ENCODE results near the gene TOP1.

TOP1 gene

DNA sequence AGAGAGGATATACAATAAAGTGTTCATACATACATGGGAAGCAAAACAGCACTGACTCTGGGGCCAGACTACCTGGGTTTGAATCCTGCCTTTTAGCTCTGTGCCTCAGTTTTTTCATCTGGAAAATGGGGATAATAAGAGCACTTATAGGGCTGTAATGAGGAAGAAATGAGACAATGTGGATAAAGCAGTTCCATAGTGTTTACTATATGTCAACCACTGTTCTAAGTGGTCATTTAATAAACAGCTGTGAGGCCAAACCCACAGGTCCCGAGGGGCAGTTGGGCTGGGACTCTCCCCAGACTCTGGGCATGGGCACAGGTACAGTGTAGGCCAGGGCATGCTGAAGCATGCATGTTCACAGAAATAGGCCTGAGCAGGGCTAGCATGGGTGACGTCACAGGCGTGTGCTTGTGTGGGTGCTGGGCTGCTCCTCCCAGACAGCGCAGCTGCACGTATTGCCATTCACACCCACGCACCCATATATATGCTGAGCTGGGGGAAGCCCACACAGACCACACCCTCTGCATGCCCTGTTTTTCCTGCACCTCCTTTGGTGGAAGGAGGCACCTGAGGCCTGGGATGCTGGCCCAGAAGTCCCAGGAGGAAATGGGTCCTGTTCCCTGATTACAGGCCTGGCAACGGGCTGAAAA is 105.2 kb downstream of the TOP1 start:
- DNase-seq, result peak; percentile 56

DNA sequence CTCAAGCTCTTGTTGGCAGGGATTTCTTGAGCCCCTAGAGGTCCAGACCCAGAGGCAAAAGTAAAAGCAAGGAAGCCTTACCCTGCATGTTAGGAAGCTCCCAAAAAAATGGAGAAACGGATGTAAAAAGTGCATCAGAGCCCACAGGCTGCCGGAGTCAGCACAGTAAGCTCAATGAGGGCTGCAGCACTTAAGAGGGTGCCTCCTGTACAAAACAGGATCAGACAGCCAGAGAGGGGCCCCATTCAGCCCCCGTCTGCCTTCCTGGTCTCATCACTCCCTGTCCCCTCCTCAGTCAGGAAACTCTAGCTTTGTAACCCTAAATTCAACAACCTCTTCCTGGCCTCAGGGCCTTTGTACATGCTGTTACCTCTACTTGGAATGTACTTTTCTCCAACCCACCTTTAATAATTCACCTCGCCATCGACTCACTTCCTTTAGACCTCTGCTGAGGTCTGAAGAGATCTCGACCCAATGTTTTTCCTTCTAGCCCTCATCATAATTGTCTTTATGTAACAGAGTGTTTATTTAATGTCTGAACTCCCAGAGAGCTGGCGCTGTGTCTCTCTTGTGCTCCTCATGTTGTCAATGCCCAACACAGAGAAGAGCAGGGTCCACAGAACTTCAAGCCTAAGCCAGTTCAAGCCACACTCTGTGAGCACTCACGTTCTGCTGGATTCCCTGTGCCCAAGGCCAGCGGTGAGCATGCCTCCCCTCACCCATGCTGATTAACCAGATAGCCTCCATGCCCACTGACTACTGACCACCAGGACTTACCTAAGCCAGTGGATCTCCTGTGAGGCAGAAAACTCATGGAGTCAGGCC is 106.0 kb downstream of the TOP1 start:
- no peak for DNase-seq

DNA sequence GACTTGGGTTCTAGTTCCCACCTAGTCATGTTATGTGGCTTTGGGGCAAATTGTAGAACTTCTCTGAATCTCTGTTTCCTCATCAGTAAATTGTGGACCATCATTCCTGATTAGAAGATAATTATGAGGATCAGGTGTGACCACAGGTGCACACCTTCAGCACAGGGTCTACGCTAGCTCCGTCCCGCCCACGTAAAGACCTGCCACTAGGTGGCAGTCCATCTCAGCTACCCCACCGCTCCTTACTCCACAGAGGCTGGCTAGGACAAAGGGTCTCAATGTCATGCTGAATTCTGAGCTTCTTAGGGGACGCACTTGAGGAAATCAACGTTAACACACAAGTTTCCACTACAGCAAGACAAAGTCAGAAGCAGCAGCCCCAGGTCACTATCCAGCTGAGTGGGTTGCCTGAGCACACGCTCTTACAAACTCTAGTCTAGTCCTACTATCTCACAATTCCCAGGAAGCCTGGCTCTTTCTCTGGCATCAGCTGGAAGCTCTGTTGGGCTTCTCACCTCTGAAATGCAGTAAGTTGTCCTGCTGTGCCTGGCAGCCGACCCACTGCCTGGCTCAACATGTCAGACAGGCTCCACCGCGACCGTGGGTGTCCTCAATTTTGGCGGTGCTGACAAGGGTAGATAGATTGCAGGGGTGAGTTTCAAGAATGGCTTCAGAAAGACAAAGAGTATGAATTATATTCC is 106.7 kb downstream of the TOP1 start:
- peak; percentile 53 for DNase-seq

DNA sequence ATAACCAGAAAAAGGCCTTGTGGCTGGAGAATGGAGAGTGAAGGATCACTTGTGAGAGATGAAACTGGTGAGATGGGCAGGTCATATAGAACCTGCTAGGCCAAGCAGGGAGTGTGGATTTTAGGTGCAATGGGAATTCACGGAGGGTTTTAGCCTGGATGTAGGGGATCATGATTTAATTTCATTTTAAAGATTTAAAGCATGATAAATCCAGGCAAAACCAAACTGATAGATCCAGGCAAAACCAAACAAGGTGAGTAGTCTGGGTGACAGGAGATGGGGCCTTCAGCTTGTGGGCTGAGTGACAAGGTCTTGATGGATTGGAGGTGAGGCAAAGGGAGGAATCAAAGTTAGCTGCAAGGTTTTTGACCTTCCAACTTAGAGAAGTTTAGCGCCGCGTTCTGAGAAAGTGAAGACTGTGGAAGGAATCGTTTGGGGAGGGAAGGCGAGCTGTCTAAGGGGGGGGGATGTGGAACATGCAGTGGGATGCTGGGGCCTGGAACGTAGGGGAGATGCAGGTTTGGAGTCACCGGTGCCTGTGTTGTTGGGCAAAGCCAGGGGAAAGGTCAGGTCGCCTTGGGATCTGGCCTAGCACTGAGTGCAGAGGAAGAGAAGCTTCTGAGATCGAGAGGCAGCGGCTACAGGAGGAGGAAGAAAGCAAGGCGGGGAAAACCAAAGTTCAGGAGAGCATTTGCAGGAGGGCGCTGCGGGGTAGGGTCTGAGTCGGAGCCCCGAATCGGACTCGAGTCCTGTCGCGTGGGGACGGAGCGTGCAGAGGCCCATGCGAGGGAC is 107.5 kb downstream of the TOP1 start:
- no peak for DNase-seq

DNA sequence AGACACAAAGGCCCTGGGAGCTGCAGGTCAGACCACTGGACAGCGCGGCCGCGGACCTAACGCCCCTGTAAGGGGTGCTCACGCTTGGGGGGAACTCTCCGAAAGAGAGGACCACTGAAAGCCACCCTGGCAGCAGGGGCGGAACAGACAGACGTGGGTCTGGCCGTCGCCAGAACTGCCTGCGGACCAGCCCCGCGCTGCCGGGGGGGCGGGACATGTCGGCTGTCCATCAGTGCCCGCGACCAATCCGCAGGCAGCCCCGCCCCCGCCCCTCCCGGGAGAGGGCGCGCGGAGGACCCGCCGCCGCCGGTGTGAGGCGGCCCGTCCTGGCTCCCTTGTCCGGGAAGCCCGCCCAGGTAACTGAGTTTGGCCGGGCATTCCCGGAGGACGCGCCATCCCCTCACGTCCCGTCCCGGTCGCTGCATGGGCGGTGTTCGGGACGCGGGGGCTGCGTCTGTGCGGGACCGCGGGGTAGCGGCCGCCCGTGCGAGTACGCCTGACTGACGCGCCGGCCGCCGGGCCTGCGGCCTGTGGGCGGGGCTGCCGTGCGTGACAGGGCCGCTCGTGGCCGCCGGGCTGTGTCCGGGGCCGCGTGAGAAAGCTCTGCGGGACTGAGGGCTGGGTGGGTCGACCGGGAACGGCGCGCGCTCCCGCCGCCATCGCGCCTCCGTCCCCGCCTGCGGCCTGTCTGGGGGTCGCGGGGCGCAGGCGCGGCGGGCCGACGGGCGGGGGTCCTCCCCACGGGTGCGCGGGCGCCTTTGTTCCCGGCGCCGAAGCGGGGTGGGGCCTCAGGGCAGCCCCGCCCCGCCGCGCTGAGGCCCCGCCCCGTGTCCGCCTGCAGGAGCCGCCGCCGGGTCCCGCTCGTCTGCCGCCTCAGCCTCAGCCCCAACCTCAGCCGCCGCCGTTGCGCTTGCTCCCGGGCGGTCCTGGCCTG is 108.3 kb downstream of the TOP1 start, which contains the start of gene PLCG1:
Gene PLCG1 (plus strand): TSS at position 864 of the 934 bp plus-strand sequence. CDS start 99 bp downstream, outside the sequence.
- peak; percentile 78 for DNase-seq

DNA sequence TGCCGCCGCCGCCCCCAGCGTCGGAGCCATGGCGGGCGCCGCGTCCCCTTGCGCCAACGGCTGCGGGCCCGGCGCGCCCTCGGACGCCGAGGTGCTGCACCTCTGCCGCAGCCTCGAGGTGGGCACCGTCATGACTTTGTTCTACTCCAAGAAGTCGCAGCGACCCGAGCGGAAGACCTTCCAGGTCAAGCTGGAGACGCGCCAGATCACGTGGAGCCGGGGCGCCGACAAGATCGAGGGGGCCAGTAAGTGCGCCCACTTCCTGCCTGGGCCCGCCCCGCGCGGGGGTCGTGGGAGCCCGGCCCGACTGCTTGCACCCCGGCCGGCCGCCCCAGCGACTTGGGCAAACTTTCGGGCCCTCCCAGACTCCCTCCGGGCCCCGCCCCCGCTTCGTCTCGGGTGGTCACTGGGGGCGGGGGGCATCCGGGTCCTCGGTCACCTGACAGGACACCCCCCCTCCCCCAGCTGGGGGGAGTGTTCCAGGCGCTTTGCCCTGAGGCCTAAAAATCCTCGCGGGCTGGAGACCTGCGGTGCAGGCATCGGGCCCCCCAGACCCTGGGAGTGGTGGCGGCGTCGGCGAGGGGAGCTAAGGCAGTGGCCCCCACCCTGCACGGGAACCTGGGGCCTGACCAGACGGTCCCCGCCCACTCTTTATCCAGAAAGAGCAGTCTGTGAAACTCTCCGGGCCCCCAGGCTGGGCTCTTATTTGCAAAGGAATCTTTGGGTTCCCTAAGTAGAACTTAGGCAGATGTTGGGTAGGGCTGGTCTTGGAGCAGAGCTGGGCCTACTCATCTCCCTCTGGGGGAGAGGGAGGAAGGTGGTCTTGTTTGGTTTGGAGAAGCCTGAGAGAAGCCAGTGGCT is 109.2 kb downstream of the TOP1 start:
- DNase-seq, result peak; percentile 59

DNA sequence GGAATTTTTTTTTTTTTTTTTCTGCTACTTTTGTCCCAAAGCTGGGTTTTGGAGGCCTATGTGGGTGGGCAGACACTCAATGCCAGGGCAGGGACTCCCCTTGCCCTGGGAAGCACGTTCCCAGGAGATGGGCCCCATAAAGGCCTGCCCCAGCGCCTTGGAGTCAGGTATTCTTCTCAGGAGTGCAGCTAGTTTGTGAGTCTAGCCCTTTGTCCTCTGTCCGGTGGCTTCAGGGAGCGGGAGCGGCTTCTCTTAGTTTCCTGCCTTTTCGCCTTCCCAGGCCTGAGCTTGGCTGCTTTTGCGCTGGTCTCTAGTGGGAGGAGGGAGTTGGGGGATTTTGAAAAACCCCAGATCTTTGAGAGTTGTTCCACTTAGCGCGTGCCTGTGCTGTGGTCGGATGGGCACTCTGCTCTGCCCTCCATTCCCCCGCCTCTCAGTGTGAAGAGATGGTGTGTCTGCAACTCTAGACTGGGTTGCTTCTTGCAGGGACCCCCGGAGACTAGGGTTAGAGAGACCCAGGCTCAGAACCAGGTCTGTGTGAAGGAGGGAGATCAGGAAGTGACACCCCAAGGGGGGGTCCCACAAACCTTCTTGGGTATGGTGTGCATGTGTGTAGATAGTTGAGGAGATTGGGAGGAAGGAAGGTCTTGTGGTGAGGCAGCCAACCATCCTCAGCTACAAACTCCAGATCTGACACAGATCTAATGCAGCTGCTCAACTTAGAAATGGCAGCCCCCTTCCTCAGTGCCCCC is 110.0 kb downstream of the TOP1 start:
- peak; percentile 31 for DNase-seq

DNA sequence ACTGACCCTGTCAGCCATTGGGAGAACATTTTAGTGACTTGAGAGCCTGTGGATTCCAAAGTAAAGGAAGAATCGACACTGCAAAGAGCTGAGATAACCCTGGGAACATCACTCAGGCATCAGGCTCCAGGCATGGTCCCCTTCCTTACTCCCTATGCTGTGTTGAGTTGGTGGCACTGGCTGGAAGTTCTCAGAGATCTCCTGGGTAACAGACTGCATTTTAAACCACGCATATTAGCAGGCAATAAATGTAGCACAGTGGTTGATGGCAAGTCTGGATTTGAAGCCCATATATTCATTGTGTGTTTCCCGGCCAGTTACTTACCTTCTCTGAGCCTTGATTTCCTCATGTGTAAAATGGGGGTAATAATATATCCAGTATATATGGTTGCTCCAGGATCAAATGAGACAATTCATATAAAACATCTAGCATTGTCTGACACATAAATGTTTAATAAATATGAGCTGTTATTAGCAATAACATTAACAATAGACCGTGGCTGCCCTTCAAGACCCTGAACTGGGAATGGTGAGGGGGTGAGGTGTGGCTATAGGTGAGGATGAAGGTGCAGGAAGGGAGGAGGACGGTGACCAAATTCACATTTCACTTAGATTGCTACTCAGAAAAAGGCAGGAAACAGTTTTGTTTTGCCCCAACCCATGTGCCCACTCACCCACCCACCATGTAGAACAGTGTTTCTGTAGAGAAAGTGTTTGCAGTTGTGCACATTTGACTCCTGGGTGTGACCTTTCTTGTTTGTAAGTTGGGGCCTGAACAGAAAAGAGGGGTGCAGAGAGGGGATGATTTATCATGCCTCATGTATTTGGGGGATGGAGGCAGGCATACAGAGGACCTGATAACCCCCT is 110.8 kb downstream of the TOP1 start:
- no peak for DNase-seq

DNA sequence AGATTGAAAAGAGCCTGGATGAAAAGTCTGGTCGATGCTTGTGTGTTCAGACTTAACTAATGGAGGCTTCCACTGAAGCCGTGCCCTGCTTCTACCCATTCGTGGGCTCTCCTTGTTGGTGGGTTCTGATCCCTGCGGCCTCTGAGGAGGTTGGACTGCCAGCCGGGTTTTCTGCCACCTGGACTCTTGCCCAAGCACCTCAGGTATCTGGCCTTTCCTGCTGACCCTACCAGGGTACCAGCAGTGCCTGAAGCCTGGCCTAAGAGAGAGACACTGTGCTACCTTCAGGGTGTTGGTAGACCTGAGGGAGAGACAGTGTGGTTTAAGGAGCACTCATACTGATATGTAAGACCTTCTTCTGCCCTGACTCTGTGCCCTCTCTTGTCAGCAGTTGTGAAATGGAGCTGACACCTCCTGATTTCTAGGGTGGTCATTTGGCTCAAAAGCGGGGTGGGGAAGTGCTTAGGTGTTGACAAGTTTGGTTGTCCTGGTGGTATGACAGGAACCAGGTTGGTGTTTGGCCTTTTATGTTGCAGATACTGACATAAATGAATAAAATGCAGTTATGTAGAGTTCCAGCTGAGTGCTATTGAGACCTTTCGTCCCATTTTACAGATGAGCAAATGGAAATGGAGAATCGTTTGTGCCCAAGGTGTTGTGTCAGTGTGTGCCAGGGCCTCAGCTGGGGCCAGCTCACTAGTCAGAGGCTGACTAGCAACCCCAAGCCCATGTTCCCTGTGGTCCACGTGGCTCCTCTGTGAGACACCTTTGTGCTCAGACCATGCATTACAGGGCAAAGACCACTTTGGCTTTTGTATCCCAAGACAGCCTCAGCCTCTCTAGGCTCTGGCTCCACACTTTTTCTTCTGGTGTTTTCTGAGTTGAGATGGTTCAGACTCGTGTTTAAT is 111.9 kb downstream of the TOP1 start:
- no peak for DNase-seq

DNA sequence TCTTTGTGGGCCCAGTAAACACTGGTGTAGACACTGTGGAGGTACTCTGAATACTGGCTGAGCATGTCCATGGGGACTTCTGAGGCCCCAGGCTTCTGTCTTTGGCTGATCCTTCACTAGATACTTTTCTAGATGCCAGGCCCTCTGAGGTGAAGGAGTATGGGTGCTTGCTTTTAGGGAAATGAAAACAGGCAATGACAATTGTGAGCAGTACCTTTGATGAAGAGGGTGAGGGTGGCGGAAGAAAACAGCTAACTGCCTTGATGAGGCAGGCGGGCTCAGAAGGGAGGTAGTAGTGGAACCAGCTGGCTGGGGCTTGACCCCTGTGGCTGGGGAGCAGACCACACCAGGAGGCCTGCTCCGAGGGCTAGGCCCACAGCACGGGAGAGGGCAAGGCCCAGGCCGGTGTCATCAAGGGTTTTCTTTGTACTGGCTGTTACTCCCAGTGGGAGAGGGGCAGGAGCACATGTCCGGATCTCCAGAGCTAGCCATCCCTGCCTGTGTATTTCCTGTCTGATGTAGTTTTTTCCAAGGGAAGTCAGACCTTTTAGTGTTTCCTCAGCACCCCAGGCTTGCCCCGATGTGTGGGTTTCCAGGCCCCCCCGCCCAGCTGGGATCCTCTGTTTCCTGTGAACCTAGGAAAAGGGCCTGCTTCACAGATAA is 112.7 kb downstream of the TOP1 start:
- DNase-seq, result no peak

DNA sequence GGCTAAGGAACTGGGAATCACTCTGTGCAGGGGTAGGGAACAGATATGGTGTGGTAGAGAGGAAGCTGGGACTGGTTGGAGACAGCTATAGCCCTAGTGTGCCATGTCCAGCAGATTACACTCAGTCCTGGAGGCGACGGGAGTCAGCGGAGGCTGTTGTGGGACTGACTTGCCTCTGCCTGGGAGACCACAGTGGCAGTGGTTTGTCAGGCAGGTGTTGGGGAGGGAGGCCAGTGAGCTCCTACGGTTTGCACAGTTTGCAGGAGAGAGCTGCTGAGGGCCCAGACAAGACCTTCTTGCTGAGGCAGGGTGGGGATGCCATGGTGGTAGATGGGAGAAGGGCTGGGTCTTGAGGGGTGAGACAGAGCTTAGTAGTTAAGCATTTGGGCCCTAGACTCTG is 113.6 kb downstream of the TOP1 start:
- DNase-seq, result no peak

DNA sequence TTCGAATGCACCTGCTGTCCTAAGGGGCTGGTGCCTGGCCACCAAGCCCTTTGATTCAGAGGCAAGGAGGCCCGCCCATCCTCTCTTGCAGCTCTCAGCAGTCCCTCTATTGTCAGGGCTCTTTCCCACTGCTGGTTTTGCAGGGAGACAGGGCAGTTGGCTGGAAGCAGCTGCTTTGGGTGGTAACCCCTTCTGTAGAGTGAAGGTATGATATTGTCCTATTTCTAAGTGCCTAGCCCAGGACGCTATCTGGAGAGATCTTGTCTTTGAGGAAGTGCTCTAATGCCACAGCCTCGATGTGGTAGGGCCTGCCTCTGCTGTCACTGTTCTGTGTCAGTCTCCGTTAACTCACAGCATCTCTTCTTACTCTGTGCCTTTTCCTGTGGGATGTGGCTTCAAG is 114.3 kb downstream of the TOP1 start:
- peak; percentile 36 for DNase-seq

DNA sequence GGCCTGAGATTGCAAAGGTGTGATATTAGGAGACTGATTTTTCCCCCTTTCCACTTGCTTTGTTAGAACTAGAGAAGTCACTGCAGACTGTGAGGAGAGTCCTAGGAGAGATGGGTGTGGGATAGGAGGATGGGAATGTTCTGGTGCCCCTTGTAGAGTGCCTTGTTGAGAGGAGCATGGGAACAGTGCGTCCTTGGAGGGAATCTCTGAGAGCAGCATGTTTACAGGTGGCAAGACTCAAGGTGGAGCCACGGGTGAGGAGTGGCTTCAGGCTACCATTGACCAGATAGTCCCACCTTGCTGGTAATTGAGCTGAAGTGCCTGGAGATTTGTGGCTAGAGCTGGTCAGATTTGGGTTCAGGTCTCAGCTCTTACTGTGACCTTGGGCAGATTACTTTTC is 114.7 kb downstream of the TOP1 start:
- DNase-seq, result no peak

DNA sequence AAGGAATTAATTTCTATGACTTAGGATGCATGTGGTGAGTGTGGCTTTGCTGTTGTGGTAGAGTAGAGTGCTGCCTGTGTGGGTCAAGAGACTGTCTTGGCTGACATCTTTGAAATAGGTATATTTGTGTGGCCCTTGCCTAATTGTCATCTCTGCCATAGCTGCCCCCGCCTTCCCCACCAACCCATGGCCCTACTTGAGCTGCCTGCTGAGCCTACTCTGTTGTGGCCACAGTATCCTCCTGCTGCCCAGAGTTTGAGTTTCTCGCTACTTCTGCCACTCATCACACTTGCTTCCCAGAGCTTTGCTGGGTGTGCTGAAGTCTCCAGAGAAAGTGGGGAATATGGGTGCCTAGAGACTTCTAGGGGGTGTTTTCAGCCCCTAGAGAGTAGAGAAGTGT is 116.7 kb downstream of the TOP1 start:
- DNase-seq, result no peak

DNA sequence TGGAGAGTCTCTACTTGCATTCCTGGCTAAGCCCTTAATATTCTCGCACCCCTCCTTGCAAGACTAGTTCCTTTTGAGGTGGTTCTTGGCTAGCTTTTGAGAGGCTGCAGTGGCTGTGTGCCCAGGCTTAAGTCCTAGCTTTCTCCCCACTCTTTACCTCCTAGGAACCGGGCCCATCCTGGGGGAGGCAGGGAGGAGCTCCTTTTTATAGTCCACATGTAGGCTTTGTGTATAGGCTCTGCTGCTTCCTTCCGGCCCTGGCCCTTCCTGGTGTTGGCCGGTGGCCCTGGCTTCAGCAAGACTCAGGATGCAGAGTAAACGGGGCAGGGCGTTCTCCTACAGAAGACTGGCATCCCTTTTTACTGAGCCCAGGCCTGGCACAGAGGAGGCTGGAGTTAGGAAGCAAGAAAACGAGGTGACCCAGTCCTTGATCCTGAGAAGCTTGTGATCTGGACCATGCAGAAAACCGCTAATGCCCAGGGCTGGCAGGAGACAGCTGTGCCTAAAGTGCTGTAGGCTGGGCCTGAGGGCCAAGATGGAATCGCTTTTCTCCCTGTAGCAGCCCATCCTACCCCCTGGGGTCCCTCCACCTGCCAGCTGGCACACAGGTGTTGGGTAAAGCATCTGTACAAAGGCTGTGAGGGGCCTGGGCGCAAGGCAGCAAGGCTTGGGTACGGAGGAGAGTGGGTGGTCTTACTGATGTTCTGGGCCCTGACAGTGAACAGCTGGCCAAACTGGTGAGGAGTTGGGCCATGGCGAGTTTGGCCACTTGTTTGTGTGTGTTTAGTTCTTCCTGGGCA is 117.4 kb downstream of the TOP1 start:
- DNase-seq, result no peak

DNA sequence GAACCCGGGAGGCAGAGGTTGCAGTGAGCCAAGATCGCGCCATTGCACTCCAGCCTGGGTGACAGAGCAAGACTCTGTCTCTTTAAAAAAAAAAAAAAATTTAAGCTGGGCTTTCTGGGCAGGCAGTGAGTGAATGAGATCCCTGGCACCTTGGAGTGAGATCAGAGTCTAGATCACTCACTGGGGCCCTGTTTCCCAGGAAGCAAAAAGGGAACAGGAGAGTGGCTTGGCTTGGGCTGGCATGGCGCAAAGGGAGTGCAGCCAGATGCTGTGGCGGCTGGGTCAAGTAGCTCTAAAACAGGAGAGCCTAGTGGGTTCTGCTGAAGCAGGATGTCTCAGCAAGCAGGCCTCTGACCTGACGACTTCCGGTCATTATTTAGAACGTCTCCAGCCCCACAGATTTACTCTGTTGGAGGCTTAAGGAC is 119.2 kb downstream of the TOP1 start:
- DNase-seq, result no peak
